B cell (primary cell): ENCODE data around the gene CBARP. TPM values are rescaled to one million over a fixed set of nuclear protein-coding genes. Genes with fewer than 3 reads are reported as not detected.

ENCODE experiments used
- ATAC-seq: fragments of 200-7000 bp; cut with Tn5 transposase; one replicate; pipeline ENCODE4 v1.10.0; 2021; ENCODE audit warnings: low read depth, mild to moderate bottlenecking, moderate number of reproducible peaks, moderate library complexity
- CTCF ChIA-PET: fragments of 350-600 bp; sonication (Branson Sonifier 250); formaldehyde crosslinking; loops from one replicate; lab custom pipeline; 2021; ENCODE audit warnings: antibody characterized with exemption, inconsistent platforms; lab: Charles Lee
- POLR2A ChIA-PET: fragments of 350-600 bp; sonication (Branson Sonifier 250); formaldehyde crosslinking; loops from one replicate; lab custom pipeline; 2021; ENCODE audit warnings: antibody characterized with exemption; lab: Charles Lee
- DNase-seq: peaks from one replicate; pipeline ENCODE4 v3.0.0; 2013
- H2AFZ ChIP-seq: 2 replicates; pipeline ENCODE4 v1.6.1; 2012; ENCODE audit warnings: mild to moderate bottlenecking, low read depth, low read length; ENCODE audit not compliant: insufficient read depth, poor library complexity, severe bottlenecking
- H3K27ac ChIP-seq, 2 donors: 1 replicate in 1 of 2; 2 replicates in 1 of 2; pipeline ENCODE4 v1.5.1; 2012 to 2013; ENCODE audit warnings: low read length in 2 of 2, mild to moderate bottlenecking in 2 of 2, moderate library complexity in 1 of 2
- H3K27me3 ChIP-seq, 4 experiments: fragments of 200-600 bp in 1 of 4; sonication (generic) in 1 of 4; replicated peaks in 1 of 4; 1 replicate in 2 of 4; 2 replicates in 2 of 4; pipeline versions ENCODE4 v1.6.1 to v1.7.0; 2013 to 2016; ENCODE audit warnings: low read length in 3 of 4, mild to moderate bottlenecking in 2 of 4, mixed read lengths in 1 of 4, moderate library complexity in 1 of 4; ENCODE audit not compliant: insufficient read depth in 4 of 4, control insufficient read depth in 3 of 4; ENCODE audit errors: control extremely low read depth in 1 of 4
- H3K36me3 ChIP-seq, 2 experiments: replicated peaks in 1 of 2; 1 replicate in 1 of 2; 2 replicates in 1 of 2; pipeline versions ENCODE4 v1.6.1 to v1.7.1; 2013; ENCODE audit warnings: low read length in 1 of 2; ENCODE audit not compliant: insufficient read depth in 2 of 2, control insufficient read depth in 1 of 2; ENCODE audit errors: control extremely low read depth in 1 of 2, extremely low read depth in 1 of 2
- H3K4me1 ChIP-seq, 2 donors: fragments of 200-600 bp in 1 of 2; sonication (generic) in 1 of 2; 1 replicate in 1 of 2; 2 replicates in 1 of 2; pipeline versions ENCODE4 v1.5.1 to v1.6.1; 2013 to 2017; ENCODE audit warnings: low read length in 2 of 2; ENCODE audit not compliant: control insufficient read depth in 2 of 2, insufficient read depth in 2 of 2
- H3K4me2 ChIP-seq: replicated peaks from 2 replicates; pipeline ENCODE3; 2012; ENCODE audit warnings: mild to moderate bottlenecking, low read depth, low read length; ENCODE audit not compliant: poor library complexity, severe bottlenecking
- H3K4me3 ChIP-seq, 5 experiments: fragments of 200-600 bp in 1 of 5; sonication (generic) in 1 of 5; 1 replicate in 3 of 5; 2 replicates in 2 of 5; pipeline versions ENCODE4 v1.5.1 to v1.7.0; 2011 to 2016; ENCODE audit warnings: low read length in 4 of 5, mild to moderate bottlenecking in 4 of 5, low read depth in 2 of 5, control low read depth in 1 of 5, moderate library complexity in 1 of 5; ENCODE audit not compliant: insufficient read depth in 1 of 5; ENCODE audit errors: control extremely low read depth in 1 of 5, extremely low read depth in 1 of 5
- H3K79me2 ChIP-seq: fragments of 200-600 bp; sonication (generic); one replicate; pipeline ENCODE4 v1.6.0; 2016; ENCODE audit warnings: low read length; ENCODE audit not compliant: control insufficient read depth, insufficient read depth
- H3K9ac ChIP-seq: fragments of 200-600 bp; sonication (generic); 2 replicates; pipeline ENCODE4 v1.6.1; 2017; ENCODE audit warnings: mild to moderate bottlenecking, low read length, moderate library complexity
- H3K9me3 ChIP-seq, 3 donors: one replicate each; pipeline versions ENCODE4 v1.6.1 to v1.7.1; 2013; ENCODE audit warnings: low read length in 2 of 3; ENCODE audit not compliant: control insufficient read depth in 2 of 3, insufficient read depth in 1 of 3; ENCODE audit errors: control extremely low read depth in 1 of 3
- H4K20me1 ChIP-seq: 2 replicates; pipeline ENCODE4 v1.6.0; 2012; ENCODE audit warnings: mild to moderate bottlenecking, low read length; ENCODE audit not compliant: insufficient read depth, control insufficient read depth, poor library complexity, severe bottlenecking
- H3K27ac Mint-ChIP-seq: one replicate; pipeline ENCODE4 v1.8.0; 2021; ENCODE audit warnings: mixed read lengths
- H3K27me3 Mint-ChIP-seq: one replicate; pipeline ENCODE4 v1.8.0; 2021; ENCODE audit warnings: mixed read lengths
- H3K4me1 Mint-ChIP-seq: one replicate; pipeline ENCODE4 v1.8.0; 2021; ENCODE audit warnings: mixed read lengths
- H3K4me3 Mint-ChIP-seq: one replicate; pipeline ENCODE4 v1.8.0; 2021; ENCODE audit warnings: mixed read lengths
- H3K9me3 Mint-ChIP-seq: one replicate; pipeline ENCODE4 v1.8.0; 2022; ENCODE audit warnings: mixed read lengths; ENCODE audit not compliant: insufficient read depth
- EZH2 ChIP-seq: IDR thresholded peaks from 2 replicates; pipeline ENCODE4 v1.6.1; 2012; ENCODE audit warnings: borderline replicate concordance, low read depth, mild to moderate bottlenecking, moderate library complexity, low read length; ENCODE audit not compliant: insufficient read depth, poor library complexity, severe bottlenecking
- WGBS: methylation state at CpG from one replicate; pipeline ENCODE4 v1.1.5; 2013; ENCODE audit warnings: missing lambda C conversion rate; ENCODE audit not compliant: insufficient coverage; 5-methylcytosine and 5-hydroxymethylcytosine counted together
- intact Hi-C: fragments of 100-400 bp; cut with micrococcal nuclease; formaldehyde crosslinking; loops from one replicate; pipeline ENCODE4 v1.10.0; 2022
- polyA minus RNA-seq: library from RNA; depleted of rRNA, polyadenylated mRNA; stranded (reverse); fragments of >200 nt; gene quantifications from 2 replicates; pipeline ENCODE4 v1.2.3, GENCODE V29; 2012
- polyA plus RNA-seq: library from polyadenylated mRNA; depleted of rRNA; stranded (reverse); fragments of >200 nt; gene quantifications from 2 replicates; pipeline ENCODE4 v1.2.3, GENCODE V29; 2012
- total RNA-seq, 2 donors: library from RNA; stranded (reverse); fragments of 120-200 nt in 1 of 2; gene quantifications; 1 replicate in 1 of 2; 2 replicates in 1 of 2; pipeline versions ENCODE4 v1.2.3 to v1.2.4, GENCODE V29; 2013 to 2022
- TF ChIP-seq, protein P1 (sequence below): fragments of 200-600 bp; IDR thresholded peaks from one replicate; pipeline ENCODE4 v1.8.0; 2022; ENCODE audit warnings: antibody characterized with exemption, mild to moderate bottlenecking

CBARP gene, protein sequence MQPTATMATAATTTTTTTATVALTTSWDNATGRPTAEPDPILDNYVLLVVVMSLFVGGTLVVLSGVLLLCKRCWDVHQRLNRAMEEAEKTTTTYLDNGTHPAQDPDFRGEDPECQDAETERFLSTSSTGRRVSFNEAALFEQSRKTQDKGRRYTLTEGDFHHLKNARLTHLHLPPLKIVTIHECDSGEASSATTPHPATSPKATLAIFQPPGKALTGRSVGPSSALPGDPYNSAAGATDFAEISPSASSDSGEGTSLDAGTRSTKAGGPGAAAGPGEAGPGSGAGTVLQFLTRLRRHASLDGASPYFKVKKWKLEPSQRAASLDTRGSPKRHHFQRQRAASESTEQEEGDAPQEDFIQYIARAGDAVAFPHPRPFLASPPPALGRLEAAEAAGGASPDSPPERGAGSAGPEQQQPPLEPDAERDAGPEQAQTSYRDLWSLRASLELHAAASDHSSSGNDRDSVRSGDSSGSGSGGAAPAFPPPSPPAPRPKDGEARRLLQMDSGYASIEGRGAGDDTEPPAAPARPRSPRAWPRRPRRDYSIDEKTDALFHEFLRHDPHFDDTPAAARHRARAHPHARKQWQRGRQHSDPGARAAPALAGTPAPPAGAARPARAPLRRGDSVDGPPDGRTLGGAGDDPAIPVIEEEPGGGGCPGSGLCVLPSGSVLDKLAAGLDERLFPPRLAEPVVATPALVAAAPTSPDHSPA
- total RNA-seq = 0.12 TPM in 1 of 2 replicates, not detected in the other
- 0.02 TPM for total RNA-seq (2013)
- not detected in 2 replicates for polyA plus RNA-seq
- polyA minus RNA-seq = 0.21 TPM in 1 of 2 replicates, not detected in the other

DNA sequence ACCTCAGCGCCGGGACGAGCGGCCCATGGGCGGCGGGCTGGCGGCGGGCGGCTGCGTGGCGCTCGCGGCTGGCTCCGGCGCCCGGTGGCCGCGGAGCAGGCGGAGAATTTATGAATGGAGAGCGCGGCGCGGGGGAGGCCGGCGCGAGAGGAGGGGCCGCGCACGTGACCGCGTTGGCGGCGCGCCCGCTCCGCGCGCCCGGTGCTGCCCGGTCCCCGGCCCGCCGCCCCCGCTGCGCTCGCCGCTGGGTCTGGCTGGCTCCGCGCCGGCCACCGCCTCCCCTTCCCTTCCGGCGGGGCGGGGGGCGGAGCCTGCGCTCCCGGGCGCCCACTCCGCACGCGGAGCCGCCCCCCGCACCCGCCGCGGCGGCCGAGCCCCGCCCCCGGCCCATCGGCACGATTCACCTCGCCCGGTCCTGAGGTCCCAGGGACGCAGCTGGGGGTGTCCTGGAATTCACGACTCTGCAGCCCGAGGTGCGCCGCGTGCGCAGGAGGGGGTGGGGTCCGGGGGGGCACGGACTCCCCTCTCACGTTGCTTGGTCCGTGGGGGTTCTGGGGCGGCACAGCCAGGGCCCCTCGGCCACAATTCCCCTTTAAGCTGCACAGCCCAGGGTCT is at the start of gene CBARP:
CBARP (minus strand) TSS at position 252 of the 615 bp plus-strand sequence. CDS start 1,905 bp downstream, outside the sequence.
- H3K27me3 Mint-ChIP-seq = peaks cover 8% of the 10 kb centered on the region
- intact Hi-C loops = no loop called here
- no peak for TF ChIP-seq EZH2
- TF ChIP-seq, protein P1, sequence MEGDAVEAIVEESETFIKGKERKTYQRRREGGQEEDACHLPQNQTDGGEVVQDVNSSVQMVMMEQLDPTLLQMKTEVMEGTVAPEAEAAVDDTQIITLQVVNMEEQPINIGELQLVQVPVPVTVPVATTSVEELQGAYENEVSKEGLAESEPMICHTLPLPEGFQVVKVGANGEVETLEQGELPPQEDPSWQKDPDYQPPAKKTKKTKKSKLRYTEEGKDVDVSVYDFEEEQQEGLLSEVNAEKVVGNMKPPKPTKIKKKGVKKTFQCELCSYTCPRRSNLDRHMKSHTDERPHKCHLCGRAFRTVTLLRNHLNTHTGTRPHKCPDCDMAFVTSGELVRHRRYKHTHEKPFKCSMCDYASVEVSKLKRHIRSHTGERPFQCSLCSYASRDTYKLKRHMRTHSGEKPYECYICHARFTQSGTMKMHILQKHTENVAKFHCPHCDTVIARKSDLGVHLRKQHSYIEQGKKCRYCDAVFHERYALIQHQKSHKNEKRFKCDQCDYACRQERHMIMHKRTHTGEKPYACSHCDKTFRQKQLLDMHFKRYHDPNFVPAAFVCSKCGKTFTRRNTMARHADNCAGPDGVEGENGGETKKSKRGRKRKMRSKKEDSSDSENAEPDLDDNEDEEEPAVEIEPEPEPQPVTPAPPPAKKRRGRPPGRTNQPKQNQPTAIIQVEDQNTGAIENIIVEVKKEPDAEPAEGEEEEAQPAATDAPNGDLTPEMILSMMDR = no peak
- Histone ChIP-seq H2AFZ (peak within 1 kb of the TSS; percentile 10), H3K9me3 (no peaks in the 10 kb centered on the region), H3K4me3 (peak within 1 kb of the TSS in 4 of 5 experiments; percentile 17 to 50 (median 42)), H4K20me1 (peaks cover 5% of the 10 kb centered on the region), H3K27me3 (peaks cover 0 to 21% (median 7%) of the 10 kb centered on the region in 4 experiments), H3K79me2 (peaks cover 10% of the 10 kb centered on the region), H3K4me1 (peaks cover 30 to 43% of the 10 kb centered on the region in 2 donors), H3K27ac (no peak within 1 kb of the TSS), H3K9ac (peak within 1 kb of the TSS; percentile 45), H3K4me2 (peak within 1 kb of the TSS; percentile 89), H3K36me3 (no peaks in the 10 kb centered on the region)
- CTCF ChIA-PET = interaction anchor here (1.0 to 1.8 kb wide), 4 partner anchors 17 to 126 kb away, joined by 3 to 8 read pairs (median 4); no protein-coding TSS in a partner anchor
- DNase-seq (peak; percentile 63), ATAC-seq (no peak)
- POLR2A ChIA-PET = interaction anchor here (0.6 to 1.4 kb wide), 3 partner anchors 28 to 43 kb away, joined by 3 to 11 read pairs (median 5); partner anchors contain the start of gene CIRBP
- peak within 1 kb of the TSS; percentile 50 for H3K27ac Mint-ChIP-seq
- 1% methylated on average over 86 of the region's 87 CpGs for WGBS
- no peaks in the 10 kb centered on the region for H3K9me3 Mint-ChIP-seq
- H3K4me3 Mint-ChIP-seq = peak within 1 kb of the TSS; percentile 87
- peaks cover 27% of the 10 kb centered on the region for H3K4me1 Mint-ChIP-seq
